NK-92 treated with Interleukin-12 subunit alpha and Interleukin-12 subunit beta, amount 100 ng/mL, for 24 hours (cell line): ENCODE results near the gene ARL11.

Source experiments
- DNase-seq: peaks from one replicate; lab custom pipeline; 2025; lab: John Stamatoyannopoulos, UW

ARL11 gene

DNA sequence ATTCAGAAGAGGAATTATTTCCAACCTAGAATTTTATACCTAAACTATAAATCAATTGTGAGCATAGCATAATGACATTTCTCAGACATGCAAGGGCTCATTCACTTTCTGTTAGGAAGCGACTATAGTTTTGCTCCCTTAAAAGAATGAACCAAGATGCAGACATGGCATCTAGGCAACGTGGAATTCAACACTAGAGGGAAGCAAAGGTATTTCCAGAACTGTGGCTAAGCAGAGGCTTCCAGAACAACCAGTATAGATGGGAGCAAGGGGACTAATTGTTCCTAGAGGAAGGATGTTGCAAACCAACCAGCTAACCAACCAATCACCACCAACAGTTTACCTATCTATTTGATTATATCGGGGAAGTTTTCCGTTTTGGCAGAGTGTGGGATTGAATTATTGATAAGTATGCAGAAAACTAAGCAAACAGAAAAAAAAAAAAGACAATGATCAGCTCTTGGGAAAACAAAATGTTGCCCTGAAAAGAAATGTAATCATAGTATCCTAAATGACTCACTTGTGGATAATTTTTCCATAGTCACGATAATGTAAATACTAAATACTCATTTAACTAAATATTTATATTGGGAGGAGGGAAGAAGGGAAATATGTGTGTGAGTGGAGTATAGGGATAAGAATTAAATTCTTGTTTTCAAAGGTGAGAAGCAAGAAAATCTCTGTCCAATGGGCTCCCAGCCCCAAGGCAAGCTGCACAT is 21.1 kb downstream of the ARL11 start:
- no peak for DNase-seq

DNA sequence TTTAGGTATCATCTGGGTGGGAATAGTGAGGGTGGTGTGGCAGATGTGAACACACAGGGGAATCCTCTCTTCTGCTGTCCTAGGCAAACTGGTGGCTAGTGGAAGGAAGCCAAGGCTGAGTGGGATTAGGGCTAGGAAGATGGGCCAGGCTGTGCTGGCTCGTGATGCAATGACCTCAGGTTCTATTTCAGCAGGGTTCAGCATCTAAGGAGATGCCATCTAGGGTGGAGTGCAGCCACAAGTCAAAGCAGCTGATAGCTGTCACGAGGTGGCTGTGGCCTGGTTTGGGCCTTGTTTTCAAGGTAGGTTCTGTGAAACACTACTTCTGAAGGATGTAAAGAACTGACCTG is 21.6 kb downstream of the ARL11 start:
- DNase-seq, result no peak

DNA sequence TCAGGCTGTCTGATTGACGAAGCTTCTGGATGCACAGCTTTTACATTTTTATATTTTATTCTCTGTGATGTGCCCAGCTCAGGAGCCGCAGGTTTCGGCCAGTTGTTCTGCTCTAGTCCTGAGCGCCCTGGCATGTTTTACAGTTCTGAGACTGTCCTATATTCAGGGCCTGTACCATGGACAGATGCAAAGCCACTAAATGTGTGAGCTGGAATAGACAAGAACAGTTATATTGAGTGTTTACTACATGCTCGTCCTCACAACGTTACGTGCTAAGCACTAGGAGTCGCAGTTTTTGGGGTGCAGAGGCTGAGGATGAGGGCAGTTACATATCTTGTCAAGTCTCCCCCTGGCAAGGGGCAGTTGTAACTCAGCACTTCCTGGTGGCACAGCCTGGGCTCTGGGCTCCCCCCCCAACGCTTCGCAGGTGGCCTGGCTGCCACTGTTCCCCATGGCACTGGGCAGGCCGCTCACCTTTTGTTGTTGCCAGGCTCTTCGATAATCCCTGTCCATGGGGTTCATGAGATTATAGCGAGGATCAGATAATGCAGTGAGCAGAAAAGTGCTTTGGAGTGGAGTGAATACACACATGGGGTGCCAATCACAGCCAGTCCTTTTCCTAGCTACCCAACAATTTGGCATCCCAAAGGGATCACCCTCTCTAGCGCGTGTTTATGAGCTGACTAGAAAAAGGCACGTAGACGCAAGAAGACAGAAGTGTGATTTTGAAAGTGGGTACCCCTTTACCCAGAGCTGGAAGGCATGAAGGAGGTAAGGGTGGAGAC is 23.5 kb downstream of the ARL11 start:
- no peak for DNase-seq

DNA sequence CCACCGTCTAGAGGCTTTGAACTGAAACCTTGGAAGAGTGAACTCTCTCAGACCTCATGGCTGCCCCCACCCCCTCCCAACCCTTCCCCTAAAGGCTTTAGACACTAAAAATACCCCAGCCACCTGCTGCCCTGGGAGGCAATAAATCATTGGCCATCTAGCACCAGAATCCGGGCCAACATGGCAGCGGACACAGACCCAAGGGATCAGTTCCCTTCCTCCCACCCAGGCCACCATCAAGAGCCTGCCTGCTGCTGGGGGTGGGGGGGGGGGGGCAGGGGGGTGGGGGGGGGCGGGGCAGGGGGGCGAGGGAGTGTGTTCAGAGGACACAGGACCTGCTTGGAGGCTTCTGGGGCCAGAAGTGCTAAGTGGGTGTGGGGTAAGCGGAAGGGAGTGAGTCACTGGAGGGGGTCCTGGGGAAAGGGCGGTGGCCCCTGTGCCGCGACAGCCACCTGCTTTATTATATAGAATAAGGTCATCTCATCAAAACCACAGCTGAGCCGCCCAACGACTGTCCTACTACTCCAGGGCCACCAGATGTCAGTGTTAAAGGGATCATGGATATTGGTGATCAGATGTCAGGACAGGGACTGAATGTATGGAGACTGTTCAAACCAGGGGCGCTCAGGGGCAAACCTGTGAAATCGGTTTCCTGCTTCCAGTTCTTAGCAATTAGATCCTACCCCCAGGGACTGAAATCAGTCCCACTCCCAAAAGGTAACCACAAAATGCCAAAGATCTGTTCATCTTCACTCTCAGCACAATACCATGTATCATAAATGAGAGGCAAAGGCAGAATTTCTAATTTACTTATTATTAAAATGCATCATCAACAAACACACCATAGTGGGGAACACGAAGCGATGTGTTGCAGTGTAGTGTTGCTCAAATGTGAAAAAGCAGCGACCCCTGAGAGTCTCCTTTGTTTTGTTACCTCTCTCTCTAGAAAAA is 24.3 kb downstream of the ARL11 start:
- DNase-seq, result no peak

DNA sequence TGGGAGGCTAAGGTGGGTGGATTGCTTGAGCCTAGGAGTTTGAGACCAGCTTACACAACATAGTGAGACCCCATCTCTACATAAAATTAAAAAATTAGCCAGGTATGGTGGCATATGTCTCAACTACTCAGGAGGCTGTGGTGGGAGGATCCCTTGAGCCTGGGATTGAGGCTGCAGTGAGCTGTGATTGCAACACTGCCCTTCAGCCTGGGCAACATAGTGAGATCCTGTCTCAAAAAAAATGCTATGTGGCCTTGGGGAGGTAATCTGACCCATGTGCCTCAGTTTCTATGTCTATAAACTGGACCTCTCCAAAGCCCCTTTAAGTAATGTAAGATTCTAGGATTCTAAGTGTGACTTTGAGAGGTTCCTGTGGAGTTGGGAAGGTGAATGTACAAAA is 25.2 kb downstream of the ARL11 start:
- DNase-seq, result no peak

DNA sequence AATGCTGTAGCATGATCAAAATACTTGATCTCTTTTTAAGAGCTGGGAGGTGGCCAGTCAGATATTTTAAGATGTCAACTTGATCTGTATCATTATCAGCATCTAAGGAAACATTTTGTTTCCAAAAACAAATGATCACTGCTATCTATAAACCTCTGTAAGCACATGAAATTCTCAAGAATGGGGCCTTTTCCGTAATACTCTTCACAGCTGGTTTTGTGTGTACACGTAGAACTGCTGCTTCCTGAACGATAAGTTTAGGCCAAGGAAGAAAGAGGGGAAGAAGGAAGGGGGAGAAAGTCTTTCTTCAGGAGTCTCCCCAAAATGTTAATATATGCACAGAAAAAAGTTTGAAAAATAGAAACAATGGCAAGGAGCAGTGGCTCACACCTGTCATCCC is 25.7 kb downstream of the ARL11 start:
- DNase-seq, result no peak

DNA sequence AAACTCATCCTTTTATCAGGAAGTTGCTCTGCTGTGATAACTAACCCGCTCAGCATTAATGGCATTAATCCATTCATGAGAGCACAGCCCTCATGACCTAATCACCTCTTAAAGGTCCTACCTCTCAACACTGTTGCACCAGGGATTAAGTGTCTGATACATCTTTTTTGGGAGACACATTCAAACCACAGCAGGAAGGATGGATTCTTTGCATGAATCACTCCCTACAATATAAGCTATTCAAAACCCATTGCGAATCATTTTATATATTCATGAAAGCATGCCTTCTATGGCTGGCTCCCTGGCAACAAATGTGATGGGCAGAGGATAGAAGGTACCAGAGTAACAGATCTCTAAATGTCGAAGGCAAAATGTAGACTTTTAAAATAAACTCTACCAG is 27.6 kb downstream of the ARL11 start:
- DNase-seq, result no peak

DNA sequence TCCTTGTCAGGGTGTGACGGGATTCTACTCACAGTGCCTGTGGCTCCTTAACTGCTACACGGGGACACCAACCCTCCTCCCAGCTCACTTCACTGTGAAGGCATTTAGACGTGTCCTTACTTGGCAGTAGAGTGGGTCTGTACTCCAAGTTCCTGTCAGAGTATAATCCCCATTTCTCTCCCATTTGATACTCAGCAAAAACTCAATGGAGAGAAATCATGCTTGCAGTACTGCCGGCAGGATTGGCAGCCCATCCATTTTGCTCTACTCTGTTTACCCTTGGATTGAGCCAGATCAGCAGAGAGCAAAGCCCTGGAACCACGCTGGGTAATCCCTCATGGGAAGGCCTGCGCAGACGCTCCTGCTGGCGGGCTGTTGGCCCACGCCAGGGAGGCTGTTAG is 28.9 kb downstream of the ARL11 start:
- DNase-seq, result no peak

DNA sequence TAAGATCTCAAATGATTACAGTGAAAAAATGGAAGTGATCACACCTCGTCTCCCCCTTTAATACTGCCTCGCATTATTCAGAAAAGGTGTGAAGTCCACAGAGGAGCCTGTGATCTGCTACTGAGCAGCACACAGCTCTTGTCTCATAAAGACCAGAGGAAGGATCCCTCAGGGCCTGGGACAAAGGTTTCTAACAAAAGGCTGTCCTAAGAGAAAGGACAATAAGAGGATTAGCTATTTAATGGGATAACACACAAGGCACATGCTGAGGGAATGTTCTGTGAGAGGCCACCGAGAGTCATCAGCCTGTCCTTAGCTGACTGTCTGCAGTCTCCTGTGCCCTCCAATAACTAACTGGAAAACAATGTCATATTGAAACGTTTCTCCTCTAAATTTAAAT is 36.3 kb downstream of the ARL11 start:
- DNase-seq, result no peak

DNA sequence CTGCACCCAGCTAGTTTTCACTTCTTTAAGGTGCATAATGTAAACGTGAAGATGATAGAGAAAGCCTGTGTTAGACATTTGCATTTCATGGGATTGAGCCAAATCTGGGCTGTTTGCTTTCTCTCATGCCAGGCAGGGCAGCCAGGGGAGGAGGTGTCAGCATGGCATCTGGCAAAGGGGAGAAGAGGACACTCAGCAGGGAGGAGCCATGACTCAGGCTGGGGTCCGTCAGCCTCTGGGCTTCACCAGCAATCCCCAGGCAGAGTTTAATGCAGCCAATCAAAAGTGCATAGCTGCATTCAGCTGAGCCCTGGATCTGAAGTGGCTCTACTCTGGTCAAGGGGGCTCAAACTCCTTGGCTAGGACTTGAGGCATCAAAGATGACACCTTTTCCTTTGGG is 39.5 kb downstream of the ARL11 start:
- DNase-seq, result no peak

DNA sequence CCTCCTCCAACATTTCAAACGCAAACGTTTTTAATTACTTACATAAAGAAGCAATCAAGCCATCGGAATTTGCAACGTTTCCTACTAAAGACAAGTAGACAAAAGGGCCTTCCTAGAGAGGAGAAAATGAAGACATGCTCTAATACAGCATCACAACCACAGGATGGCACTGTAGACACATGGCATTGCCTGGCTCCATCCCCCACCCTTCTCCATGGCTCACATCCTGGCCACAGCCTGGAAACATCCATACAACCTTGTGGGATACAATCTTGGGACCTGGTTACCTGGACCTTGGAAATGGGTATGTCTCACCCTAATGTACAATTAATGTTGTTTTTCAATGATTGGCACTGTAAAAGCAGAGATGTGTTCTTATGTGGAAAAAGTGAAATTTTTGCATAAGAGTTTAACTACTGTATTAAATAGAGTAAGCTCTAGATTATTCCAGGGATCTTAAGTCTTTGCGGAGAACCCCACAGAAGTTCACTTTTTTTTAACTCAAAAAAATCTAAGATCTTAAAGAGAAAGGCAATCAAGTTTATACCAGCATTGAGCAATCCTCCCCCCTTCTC is 41.5 kb downstream of the ARL11 start:
- DNase-seq, result peak; percentile 5

DNA sequence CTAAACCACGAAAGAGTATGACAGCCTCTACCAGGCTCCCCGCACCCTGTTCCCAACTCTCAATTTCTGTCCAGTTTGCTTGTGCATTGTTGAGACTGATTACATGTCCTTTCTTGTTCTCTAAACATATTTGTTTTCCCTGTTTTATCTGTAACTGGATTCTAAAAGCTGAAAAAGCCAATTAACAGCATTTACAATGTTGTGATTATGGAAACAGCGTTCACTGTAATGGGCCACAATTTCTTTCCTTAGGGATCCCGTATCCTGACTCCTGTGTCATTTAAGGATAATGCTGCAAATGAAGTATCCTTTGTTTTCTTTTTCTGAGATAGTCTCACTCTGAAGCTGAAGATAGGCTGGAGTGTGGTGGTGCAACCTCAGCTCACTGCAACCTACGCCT is 42.5 kb downstream of the ARL11 start:
- no peak for DNase-seq

DNA sequence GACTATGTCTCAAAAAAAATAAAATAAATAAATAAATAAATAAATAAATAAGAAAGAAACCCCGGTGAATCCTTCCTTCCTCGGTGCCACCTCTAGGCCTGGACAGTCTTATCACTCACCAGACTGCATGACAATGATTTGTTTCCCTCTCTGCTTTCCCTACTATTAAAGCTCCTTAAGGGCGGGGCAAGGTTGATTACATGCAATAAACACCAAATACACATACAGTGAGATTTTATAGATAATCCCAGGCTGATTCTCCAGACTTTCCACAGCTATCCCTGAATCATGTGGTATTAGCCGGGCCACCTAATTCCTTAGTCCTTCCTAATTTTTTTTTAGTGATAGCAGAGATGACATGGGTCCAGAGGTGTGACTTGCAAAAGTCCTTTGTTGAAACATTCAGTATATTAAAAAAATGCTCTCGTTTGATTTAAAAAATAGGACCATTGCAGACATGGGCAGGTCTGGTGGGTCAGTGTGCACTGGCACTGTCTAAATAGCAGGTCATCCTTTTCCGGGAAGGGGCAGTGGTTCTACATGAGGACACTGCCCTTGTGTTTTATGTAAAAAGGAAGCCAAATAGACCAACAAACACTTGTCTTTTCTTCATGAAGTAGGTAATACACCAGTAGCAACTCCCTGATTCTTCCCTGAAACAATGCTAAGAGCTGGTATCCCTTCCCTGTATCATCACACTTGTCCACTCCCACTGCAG is 48.4 kb downstream of the ARL11 start:
- DNase-seq, result no peak

DNA sequence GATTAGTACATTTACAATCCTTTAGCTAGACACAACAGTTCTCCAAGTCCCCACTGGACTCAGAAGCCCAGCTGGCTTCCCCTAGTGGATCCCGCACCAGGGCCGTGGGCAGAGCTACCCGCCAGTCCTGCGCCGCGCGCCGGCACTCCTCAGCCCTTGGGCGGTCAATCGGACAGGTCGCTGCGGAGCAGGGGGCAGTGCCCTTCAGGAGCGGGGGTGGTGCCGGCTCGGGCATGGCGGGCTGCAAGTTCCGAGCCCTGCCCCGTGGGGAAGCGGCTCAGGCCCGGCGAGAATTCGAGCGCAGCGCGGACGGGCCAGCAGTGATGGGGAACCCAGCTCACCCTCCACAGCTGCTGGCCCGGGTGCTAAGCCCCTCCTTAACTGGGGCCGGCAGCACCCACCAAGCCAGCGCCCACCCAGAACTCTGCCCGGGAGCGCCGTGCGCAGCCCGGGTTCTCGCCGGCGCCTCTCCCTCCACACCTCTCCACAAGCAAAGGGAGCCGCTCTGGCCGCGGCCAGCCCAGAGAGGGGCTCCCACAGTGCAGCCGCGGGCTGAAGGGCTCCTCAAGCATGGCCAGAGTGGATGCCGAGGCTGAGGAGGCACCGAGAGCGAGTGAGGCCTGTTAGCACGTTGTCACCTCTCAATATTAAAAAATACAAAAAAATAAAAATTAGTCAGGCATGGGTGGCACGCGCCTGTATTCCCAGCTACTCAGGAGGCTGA is 50.0 kb downstream of the ARL11 start:
- no peak for DNase-seq

DNA sequence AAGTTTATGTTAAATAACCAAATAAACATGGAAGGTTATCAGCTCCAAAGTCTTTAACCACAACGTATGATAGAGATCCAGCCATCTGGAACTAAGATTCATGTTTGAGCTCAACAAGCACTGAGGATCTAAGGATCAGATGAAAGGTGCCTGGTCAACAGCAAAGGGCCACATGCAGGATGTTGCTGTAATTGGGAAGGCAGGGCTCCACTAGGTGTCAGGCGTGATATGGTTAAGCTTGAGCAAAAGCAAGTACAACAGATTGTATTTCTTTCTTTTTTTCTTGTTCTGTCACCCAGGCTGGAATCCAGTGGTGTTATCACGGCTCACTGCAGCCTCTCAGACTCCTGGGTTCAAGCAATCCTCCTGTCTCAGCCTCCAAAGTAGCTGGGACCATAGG is 50.9 kb downstream of the ARL11 start:
- DNase-seq, result no peak

DNA sequence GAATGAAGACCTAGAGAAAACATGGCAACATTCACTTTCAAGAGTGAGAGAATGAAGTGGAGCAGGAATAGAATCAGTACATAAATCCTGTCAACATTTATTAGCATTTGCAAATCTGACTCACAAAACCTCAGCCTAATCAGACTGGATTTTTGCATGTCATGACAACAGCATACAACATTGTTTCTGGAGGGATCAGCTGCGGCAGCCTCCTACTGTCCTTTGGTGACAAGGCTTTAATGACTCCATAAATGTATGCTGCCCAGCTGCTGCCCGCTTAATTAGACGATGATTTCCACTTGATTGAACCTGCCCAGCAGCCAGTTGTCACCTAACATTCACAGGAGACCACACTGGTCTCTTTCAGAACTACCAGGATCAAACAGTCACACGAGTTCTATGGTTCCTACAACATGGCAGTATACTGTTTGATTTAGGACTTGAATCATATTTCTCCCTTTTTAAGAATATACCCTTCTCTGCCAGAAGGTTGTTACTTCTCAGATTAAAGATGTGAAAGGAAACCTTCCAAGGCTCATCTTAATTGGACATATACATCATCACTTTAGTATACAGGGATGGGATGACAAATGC is 53.6 kb downstream of the ARL11 start:
- DNase-seq, result no peak
